Smooth muscle cell (in vitro differentiated cells): Measurements from ENCODE around the gene MPDZ. TPM values are rescaled to one million over a fixed set of nuclear protein-coding genes. Genes with fewer than 3 reads are reported as not detected.

Source experiments
- DNase-seq: peaks from one replicate; lab custom pipeline; 2025; ENCODE audit not compliant: unreplicated experiment; lab: John Stamatoyannopoulos, UW
- H2AFZ ChIP-seq: fragments of 200-600 bp; sonication (generic); 2 replicates; pipeline ENCODE4 v1.6.0; 2016; ENCODE audit warnings: antibody characterized with exemption, low read depth, mild to moderate bottlenecking
- H3F3A ChIP-seq: fragments of 200-600 bp; sonication (generic); 2 replicates; pipeline ENCODE4 v1.6.0; 2017; ENCODE audit warnings: antibody characterized with exemption, low read depth
- H3K27ac ChIP-seq: fragments of 200-600 bp; sonication (generic); 2 replicates; pipeline ENCODE4 v1.5.1; 2016; ENCODE audit warnings: low read depth, mild to moderate bottlenecking
- H3K27me3 ChIP-seq: fragments of 200-600 bp; sonication (generic); 2 replicates; pipeline ENCODE4 v1.6.1; 2016; ENCODE audit warnings: low read depth, mild to moderate bottlenecking
- H3K36me3 ChIP-seq: fragments of 200-600 bp; sonication (generic); 2 replicates; pipeline ENCODE4 v1.5.1; 2016; ENCODE audit warnings: low read depth
- H3K4me1 ChIP-seq: fragments of 200-600 bp; sonication (generic); 2 replicates; pipeline ENCODE4 v1.5.1; 2016; ENCODE audit warnings: low read depth
- H3K4me2 ChIP-seq: fragments of 200-600 bp; sonication (generic); 2 replicates; pipeline ENCODE4 v1.6.0; 2016; ENCODE audit warnings: mild to moderate bottlenecking
- H3K4me3 ChIP-seq: fragments of 200-600 bp; sonication (generic); 2 replicates; pipeline ENCODE4 v1.5.1; 2016; ENCODE audit warnings: mild to moderate bottlenecking
- H3K79me2 ChIP-seq: fragments of 200-600 bp; sonication (generic); 2 replicates; pipeline ENCODE4 v1.6.0; 2016; ENCODE audit warnings: low read depth, mild to moderate bottlenecking
- H3K9ac ChIP-seq: fragments of 200-600 bp; sonication (generic); 2 replicates; pipeline ENCODE4 v1.6.0; 2016; ENCODE audit warnings: low read depth
- H3K9me3 ChIP-seq: fragments of 200-600 bp; sonication (generic); replicated peaks from 2 replicates; pipeline ENCODE4 v1.5.1; 2016; ENCODE audit warnings: low read depth
- H4K20me1 ChIP-seq: fragments of 200-600 bp; sonication (generic); 2 replicates; pipeline ENCODE4 v1.6.0; 2016; ENCODE audit warnings: low read depth
- WGBS: methylation state at CpG from one replicate; pipeline ENCODE4 v1.1.7; 2016; ENCODE audit warnings: low lambda C conversion rate; 5-methylcytosine and 5-hydroxymethylcytosine counted together
- polyA plus RNA-seq: library from polyadenylated mRNA; unstranded; fragments of >200 nt; fragmentation: Nextera tagmentation; extraction: Ambion mirVana; gene quantifications from 2 replicates; pipeline ENCODE4 v1.2.1, GENCODE V29; 2016
- total RNA-seq: library from RNA; depleted of rRNA; stranded (reverse); fragments of >200 nt; gene quantifications from 2 replicates; pipeline ENCODE4 v1.2.3, GENCODE V29; 2014
- TF ChIP-seq, protein P1 (sequence below): fragments of 200-600 bp; sonication (generic); IDR thresholded peaks from 2 replicates; pipeline ENCODE4 v1.5.1; 2017; ENCODE audit warnings: borderline replicate concordance, mild to moderate bottlenecking, antibody characterized with exemption; ENCODE audit not compliant: insufficient read depth, poor library complexity, severe bottlenecking

The MPDZ gene
- total and polyA plus RNA-seq, 2 experiments from 2014 or later, result 16.2 to 69.5 TPM

GRCh38 chr9:13318027-13318426 is 38.5 kb upstream of the MPDZ start:
- no peaks in the 10 kb centered on the region for H3K4me1 ChIP-seq

GRCh38 chr9:13296972-13297371 is 17.5 kb upstream of the MPDZ start:
- H3K9me3 ChIP-seq, result no peaks in the 10 kb centered on the region
- H3K4me2 ChIP-seq, result no peak overlapping the region
- no peak overlapping the region for H3K9ac ChIP-seq
- WGBS, result 100% methylated on average over 1 of the region's 1 CpG
- no peaks in the 10 kb centered on the region for H3K36me3 ChIP-seq
- no peaks in the 10 kb centered on the region for H3K4me1 ChIP-seq
- DNase-seq, result no peak
- no peak overlapping the region for H3K4me3 ChIP-seq
- no peak overlapping the region for H2AFZ ChIP-seq
- no peaks in the 10 kb centered on the region for H3K27me3 ChIP-seq
- H4K20me1 ChIP-seq, result no peaks in the 10 kb centered on the region
- H3F3A ChIP-seq, result no peaks in the 10 kb centered on the region
- no peaks in the 10 kb centered on the region for H3K79me2 ChIP-seq
- no peak overlapping the region for H3K27ac ChIP-seq
- TF ChIP-seq, protein P1, sequence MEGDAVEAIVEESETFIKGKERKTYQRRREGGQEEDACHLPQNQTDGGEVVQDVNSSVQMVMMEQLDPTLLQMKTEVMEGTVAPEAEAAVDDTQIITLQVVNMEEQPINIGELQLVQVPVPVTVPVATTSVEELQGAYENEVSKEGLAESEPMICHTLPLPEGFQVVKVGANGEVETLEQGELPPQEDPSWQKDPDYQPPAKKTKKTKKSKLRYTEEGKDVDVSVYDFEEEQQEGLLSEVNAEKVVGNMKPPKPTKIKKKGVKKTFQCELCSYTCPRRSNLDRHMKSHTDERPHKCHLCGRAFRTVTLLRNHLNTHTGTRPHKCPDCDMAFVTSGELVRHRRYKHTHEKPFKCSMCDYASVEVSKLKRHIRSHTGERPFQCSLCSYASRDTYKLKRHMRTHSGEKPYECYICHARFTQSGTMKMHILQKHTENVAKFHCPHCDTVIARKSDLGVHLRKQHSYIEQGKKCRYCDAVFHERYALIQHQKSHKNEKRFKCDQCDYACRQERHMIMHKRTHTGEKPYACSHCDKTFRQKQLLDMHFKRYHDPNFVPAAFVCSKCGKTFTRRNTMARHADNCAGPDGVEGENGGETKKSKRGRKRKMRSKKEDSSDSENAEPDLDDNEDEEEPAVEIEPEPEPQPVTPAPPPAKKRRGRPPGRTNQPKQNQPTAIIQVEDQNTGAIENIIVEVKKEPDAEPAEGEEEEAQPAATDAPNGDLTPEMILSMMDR, result no peak

More at GRCh38 chr9:13318027-13318426, 38.5 kb upstream of the MPDZ start:
- Histone ChIP-seq H3K36me3 (no peaks in the 10 kb centered on the region), H3K9me3 (no peaks in the 10 kb centered on the region), H3K27ac (no peak overlapping the region), H3K9ac (no peak overlapping the region), H4K20me1 (no peaks in the 10 kb centered on the region), H2AFZ (no peak overlapping the region), H3K79me2 (no peaks in the 10 kb centered on the region), H3F3A (no peaks in the 10 kb centered on the region), H3K4me3 (no peak overlapping the region), H3K27me3 (no peaks in the 10 kb centered on the region), H3K4me2 (no peak overlapping the region)
- TF ChIP-seq, protein P1, result no peak
- 96% methylated on average over 4 of the region's 4 CpGs for WGBS
- no peak for DNase-seq

GRCh38 chr9:13295556-13295955 is 16.1 kb upstream of the MPDZ start:
- H3K79me2 ChIP-seq, result no peaks in the 10 kb centered on the region
- no peak for DNase-seq
- H2AFZ ChIP-seq, result no peak overlapping the region
- H3K36me3 ChIP-seq, result no peaks in the 10 kb centered on the region
- H3F3A ChIP-seq, result no peaks in the 10 kb centered on the region
- H3K4me3 ChIP-seq, result no peak overlapping the region
- TF ChIP-seq, protein P1, result no peak
- H3K9ac ChIP-seq, result no peak overlapping the region
- no peaks in the 10 kb centered on the region for H4K20me1 ChIP-seq
- no peaks in the 10 kb centered on the region for H3K4me1 ChIP-seq
- no peaks in the 10 kb centered on the region for H3K27me3 ChIP-seq
- no peaks in the 10 kb centered on the region for H3K9me3 ChIP-seq
- no peak overlapping the region for H3K27ac ChIP-seq
- no peak overlapping the region for H3K4me2 ChIP-seq
- WGBS, result 97% methylated on average over 1 of the region's 1 CpG

GRCh38 chr9:13292782-13293181 is 13.3 kb upstream of the MPDZ start:
- H3F3A ChIP-seq, result no peaks in the 10 kb centered on the region
- WGBS, result 14% methylated on average over 2 of the region's 2 CpGs
- no peak for DNase-seq
- no peaks in the 10 kb centered on the region for H3K36me3 ChIP-seq
- no peaks in the 10 kb centered on the region for H3K79me2 ChIP-seq
- H3K4me2 ChIP-seq, result no peak overlapping the region
- TF ChIP-seq, protein P1, result no peak
- H2AFZ ChIP-seq, result no peak overlapping the region
- H3K9ac ChIP-seq, result no peak overlapping the region
- no peaks in the 10 kb centered on the region for H3K27me3 ChIP-seq
- no peak overlapping the region for H3K27ac ChIP-seq
- H3K9me3 ChIP-seq, result no peaks in the 10 kb centered on the region
- H3K4me1 ChIP-seq, result no peaks in the 10 kb centered on the region
- H4K20me1 ChIP-seq, result no peaks in the 10 kb centered on the region
- H3K4me3 ChIP-seq, result no peak overlapping the region
